Mesothelial cell of epicardium (in vitro differentiated cells): ENCODE data around the gene KIAA0513. TPM values are rescaled to one million over a fixed set of nuclear protein-coding genes. Genes with fewer than 3 reads are reported as not detected.
A peak's percentile ranks its signal among the peaks of the same experiment; 100 is the strongest.

ENCODE experiments used
- DNase-seq, 2 experiments: peaks; one replicate each; pipeline ENCODE4 v3.0.0; 2021; ENCODE audit warnings: low spot score in 2 of 2; ENCODE audit not compliant: unreplicated experiment in 2 of 2
- H3K27ac Mint-ChIP-seq: 2 replicates; pipeline ENCODE4 v1.8.0; 2021; ENCODE audit warnings: mixed read lengths
- H3K27me3 Mint-ChIP-seq: 2 replicates; pipeline ENCODE4 v1.8.0; 2021; ENCODE audit warnings: low read depth, mixed read lengths
- H3K36me3 Mint-ChIP-seq: 2 replicates; pipeline ENCODE4 v1.8.0; 2021; ENCODE audit warnings: mixed read lengths
- H3K4me1 Mint-ChIP-seq: 2 replicates; pipeline ENCODE4 v1.8.0; 2021; ENCODE audit warnings: mixed read lengths
- H3K4me3 Mint-ChIP-seq: 2 replicates; pipeline ENCODE4 v1.8.0; 2021; ENCODE audit warnings: mild to moderate bottlenecking, moderate library complexity, mixed read lengths
- H3K9me3 Mint-ChIP-seq: 2 replicates; pipeline ENCODE4 v1.8.0; 2021; ENCODE audit warnings: mixed read lengths
- total RNA-seq: library from RNA; stranded (reverse); gene quantifications from 3 replicates; pipeline ENCODE4 v1.2.1, GENCODE V29; 2021
- TF ChIP-seq, protein P1 (sequence below): fragments of 200-600 bp; sonication (generic); IDR thresholded peaks from one replicate; pipeline ENCODE4 v1.5.0; 2021; ENCODE audit warnings: antibody characterized with exemption; ENCODE audit not compliant: unreplicated experiment

KIAA0513 gene
- total RNA-seq, 1 donor from 2014 or later = 6.8 TPM

- Mint-ChIP-seq H3K36me3 (no peaks in the 10 kb centered on the region), H3K4me1 (peaks cover 17% of the 10 kb centered on the region), H3K4me3 (no peak overlapping the region), H3K27ac (no peak overlapping the region), H3K9me3 (peaks cover 5% of the 10 kb centered on the region), H3K27me3 (no peaks in the 10 kb centered on the region)
- DNase-seq = no peak
- TF ChIP-seq, protein P1, sequence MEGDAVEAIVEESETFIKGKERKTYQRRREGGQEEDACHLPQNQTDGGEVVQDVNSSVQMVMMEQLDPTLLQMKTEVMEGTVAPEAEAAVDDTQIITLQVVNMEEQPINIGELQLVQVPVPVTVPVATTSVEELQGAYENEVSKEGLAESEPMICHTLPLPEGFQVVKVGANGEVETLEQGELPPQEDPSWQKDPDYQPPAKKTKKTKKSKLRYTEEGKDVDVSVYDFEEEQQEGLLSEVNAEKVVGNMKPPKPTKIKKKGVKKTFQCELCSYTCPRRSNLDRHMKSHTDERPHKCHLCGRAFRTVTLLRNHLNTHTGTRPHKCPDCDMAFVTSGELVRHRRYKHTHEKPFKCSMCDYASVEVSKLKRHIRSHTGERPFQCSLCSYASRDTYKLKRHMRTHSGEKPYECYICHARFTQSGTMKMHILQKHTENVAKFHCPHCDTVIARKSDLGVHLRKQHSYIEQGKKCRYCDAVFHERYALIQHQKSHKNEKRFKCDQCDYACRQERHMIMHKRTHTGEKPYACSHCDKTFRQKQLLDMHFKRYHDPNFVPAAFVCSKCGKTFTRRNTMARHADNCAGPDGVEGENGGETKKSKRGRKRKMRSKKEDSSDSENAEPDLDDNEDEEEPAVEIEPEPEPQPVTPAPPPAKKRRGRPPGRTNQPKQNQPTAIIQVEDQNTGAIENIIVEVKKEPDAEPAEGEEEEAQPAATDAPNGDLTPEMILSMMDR = no peak
Measured at GRCh38 chr16:85018529-85019236, 8.9 kb upstream of the KIAA0513 start.

DNA sequence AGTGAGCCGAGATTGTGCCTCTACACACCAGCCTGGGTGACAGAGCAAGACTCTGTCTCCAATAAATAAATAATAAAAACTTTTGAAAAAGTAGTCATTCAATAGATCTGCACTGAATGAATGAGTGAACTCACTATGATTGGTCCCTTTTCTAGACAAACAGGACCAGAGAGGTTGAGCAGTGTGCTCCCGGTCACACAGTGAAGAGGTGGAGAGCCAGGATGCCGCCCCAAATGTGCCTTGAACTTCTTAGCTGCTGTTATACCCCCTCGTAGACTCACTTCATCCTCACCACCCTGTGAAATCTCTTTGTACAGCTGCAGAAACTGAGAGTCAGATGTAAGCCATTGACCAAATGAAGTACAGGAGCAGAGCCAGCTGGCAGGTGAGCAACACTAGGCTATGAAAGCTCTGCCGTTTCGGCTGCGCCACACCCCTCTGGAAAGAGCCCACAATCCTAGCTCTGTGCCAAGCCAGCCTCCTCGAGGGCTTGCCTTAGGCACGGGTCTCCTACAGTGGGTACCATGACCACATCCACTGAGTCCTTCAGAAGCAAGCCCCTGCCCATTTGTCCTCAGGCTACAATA lies 7.8 kb upstream of the KIAA0513 start:
- Mint-ChIP-seq H3K9me3 (peaks cover 5% of the 10 kb centered on the region), H3K27ac (no peak overlapping the region), H3K4me3 (no peak overlapping the region), H3K4me1 (peaks cover 8% of the 10 kb centered on the region), H3K27me3 (no peaks in the 10 kb centered on the region), H3K36me3 (no peaks in the 10 kb centered on the region)
- no peak for DNase-seq
- TF ChIP-seq, protein P1 = no peak

DNA sequence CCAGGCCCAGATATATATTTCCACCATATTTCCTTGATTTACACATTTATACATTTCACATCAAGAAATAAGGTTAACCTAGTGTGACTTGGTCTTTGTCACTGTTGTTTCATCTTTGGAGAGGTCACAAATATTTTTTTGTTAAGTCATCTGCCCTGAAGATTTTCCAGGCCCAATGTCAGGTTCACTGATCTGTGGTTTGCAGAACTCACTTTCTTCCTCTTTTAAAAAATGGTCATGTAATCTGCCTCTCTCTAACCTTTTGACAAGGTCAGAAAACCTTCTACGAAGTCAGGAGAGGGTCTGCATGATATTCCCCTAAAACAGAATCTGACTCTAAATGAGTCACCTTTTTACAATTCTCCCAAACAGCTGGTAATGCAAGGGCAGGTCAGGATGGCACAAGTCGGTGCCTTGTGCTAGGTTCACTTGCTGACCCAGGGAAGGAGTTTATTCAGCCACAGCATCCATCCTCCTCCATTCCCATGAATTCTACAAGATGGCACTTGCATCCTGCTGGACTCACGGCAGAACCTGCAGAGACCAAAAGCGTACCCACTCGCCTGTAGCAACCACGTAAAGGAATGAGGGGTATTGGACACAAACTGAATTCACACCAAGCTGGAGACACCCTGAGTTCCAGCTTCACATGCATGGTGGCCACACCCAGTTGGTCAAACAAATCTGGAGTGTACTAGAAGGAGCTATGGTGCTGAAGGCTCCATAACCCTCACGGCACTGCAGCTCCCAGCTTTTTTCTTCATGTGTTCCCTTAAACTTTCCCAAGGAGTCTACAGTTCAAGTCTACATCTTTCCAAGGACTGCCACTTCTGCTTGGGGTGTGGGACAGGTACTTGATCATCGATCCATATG lies 1.6 kb upstream of the KIAA0513 start:
- no peak for DNase-seq
- TF ChIP-seq, protein P1 = no peak
- H3K27me3 Mint-ChIP-seq = peaks cover 10% of the 10 kb centered on the region
- H3K27ac Mint-ChIP-seq = peak overlapping the region; percentile 88
- peaks cover 32% of the 10 kb centered on the region for H3K4me1 Mint-ChIP-seq
- peaks cover 5% of the 10 kb centered on the region for H3K9me3 Mint-ChIP-seq
- H3K36me3 Mint-ChIP-seq = no peaks in the 10 kb centered on the region
- peak overlapping the region; percentile 87 for H3K4me3 Mint-ChIP-seq

- H3K27ac Mint-ChIP-seq = peak overlapping the region; percentile 88
- no peak for DNase-seq
- H3K27me3 Mint-ChIP-seq = peaks cover 10% of the 10 kb centered on the region
- peak overlapping the region; percentile 87 for H3K4me3 Mint-ChIP-seq
- peaks cover 5% of the 10 kb centered on the region for H3K9me3 Mint-ChIP-seq
- peaks cover 32% of the 10 kb centered on the region for H3K4me1 Mint-ChIP-seq
- H3K36me3 Mint-ChIP-seq = no peaks in the 10 kb centered on the region
- TF ChIP-seq, protein P1 = no peak
Measured at GRCh38 chr16:85026703-85027102, 892 bp upstream of the KIAA0513 start.

DNA sequence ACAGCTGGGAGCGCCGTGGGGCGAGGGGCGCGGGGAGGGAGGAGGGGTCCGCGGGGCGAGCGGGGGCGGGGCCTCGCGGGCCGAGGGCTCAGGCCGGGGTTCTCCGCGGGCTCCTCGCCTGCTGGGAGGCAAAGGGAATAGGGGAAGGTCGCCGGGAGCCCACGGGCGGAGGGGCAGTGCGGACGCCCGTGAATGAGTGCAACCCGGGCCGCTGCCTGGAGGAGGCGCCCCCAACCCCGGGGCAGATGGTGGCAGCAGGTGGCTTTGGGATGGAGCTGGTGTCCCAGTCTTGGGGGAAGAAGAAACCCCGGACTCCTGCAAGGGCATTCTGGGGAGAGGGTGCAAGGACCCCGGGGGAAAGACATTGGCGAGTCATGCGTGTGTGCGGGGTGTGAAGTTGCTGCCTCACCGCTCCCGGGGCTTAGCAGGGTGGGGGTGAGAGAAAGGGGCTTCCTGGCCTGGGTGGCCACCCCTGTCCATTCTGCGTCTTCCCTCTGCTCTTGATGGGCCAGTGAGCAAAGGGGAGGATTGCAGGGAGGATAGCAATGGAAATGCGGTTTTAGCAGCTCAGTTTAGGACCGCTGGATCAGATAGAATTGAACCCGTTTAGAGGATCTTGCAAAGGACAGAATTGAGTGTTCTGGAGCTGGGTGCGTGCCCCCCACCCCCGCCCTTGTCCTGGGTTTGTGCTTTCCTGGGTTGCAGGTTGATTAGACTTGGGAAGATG lies 526 bp downstream of the KIAA0513 start:
- peaks cover 10% of the 10 kb centered on the region for H3K27me3 Mint-ChIP-seq
- H3K9me3 Mint-ChIP-seq = no peaks in the 10 kb centered on the region
- peak overlapping the region; percentile 70 for H3K4me3 Mint-ChIP-seq
- TF ChIP-seq, protein P1 = no peak
- no peaks in the 10 kb centered on the region for H3K36me3 Mint-ChIP-seq
- peaks cover 32% of the 10 kb centered on the region for H3K4me1 Mint-ChIP-seq
- no peak for DNase-seq
- H3K27ac Mint-ChIP-seq = peak overlapping the region; percentile 51
